GM10266 (cell line): ENCODE data around the gene NRM.
A peak's percentile ranks its signal among the peaks of the same experiment; 100 is the strongest.

Experiments
- DNase-seq: peaks from one replicate; pipeline ENCODE4 v3.0.0; 2012; ENCODE audit errors: extremely low spot score
- CTCF ChIP-seq: IDR thresholded peaks from 2 replicates; pipeline ENCODE4 v1.5.1; 2012; ENCODE audit warnings: mild to moderate bottlenecking, low read depth; ENCODE audit not compliant: control insufficient read depth, insufficient read depth; ENCODE audit errors: missing control alignments

NRM gene

GRCh38 chr6:30685157-30686008 lies 5.4 kb downstream of the NRM start:
- peak; percentile 50 for TF ChIP-seq CTCF
- no peak for DNase-seq

GRCh38 chr6:30684386-30685156 lies 6.2 kb downstream of the NRM start:
- TF ChIP-seq CTCF, result no peak
- DNase-seq, result peak; percentile 68

- TF ChIP-seq CTCF, result no peak
- DNase-seq, result no peak
Observed at GRCh38 chr6:30683980-30684338, 6.8 kb downstream of the NRM start.

- DNase-seq, result peak; percentile 6
- no peak for TF ChIP-seq CTCF
Observed at GRCh38 chr6:30683183-30683979, 7.4 kb downstream of the NRM start.

GRCh38 chr6:30682143-30683117 lies 8.4 kb downstream of the NRM start:
- TF ChIP-seq CTCF, result no peak
- peak; percentile 81 for DNase-seq

GRCh38 chr6:30681766-30682142 lies 9.0 kb downstream of the NRM start:
- peak; percentile 7 for DNase-seq
- no peak for TF ChIP-seq CTCF
